Stimulated activated CD8-positive, alpha-beta memory T cell treated with anti-CD3 and anti-CD28 coated beads, Interleukin-15, amount 100 ng/mL, for 48 hours (primary cell): ENCODE data around the gene NPC1L1.

Source experiments
- DNase-seq, 2 donors: peaks; one replicate each; pipeline ENCODE4 v3.0.0-alpha.2; 2020; ENCODE audit warnings: low read depth in 2 of 2

Gene NPC1L1

DNA sequence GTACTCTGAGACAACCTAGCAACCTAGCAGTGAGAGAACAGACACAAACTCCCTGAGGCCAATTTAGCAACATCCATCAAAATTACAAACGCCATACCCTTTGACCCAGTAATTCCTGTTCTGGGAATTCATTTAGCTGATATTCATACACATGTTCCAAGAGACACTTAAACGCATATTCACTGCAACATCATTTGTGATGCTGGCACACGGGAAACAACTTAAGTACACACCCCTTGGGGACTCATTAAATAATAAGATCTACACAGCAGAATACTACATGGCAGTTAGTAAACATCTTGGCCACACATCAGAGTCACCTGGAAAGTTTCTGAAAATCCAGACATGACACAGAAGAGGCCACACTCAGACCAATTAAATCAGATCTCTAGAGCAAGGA lies 68.3 kb downstream of the NPC1L1 start:
- DNase-seq = no peak

DNA sequence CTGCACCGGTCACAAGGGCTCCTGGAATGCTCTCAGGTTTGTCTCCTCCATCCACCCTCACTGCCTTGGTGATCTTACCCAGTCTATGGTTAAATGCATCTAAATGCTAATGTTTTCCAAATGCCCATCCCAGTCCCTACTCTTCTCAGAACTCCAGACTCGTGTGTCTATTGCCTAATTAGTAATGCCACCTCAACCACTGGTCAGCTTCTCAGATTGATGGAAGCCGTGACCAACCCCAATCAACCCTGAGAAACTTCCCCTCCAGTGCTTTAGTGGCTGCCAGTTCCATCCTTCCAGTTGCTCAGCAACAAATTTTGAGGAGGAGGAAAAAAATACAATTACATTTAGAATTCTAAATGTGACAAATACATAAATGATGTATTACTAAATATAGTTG lies 69.3 kb downstream of the NPC1L1 start:
- no peak for DNase-seq

DNA sequence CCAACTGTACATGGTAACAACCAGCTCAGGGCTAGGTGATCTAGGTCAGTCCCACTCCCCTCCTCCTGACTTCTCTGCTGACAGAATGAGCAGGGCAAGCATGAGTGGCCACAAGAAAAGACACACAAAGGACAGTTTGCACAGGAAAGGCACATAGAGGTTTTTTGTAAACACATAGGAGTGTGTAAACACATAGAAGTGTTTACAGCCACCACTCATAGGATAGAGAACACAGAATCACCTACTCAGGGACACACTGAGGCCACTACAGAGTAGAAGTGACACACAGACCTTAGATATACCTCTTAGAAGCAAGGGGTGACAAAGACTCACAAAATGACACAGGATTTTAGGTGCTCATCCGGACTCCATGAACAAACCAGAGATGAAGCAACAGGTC lies 69.7 kb downstream of the NPC1L1 start:
- DNase-seq = no peak

DNA sequence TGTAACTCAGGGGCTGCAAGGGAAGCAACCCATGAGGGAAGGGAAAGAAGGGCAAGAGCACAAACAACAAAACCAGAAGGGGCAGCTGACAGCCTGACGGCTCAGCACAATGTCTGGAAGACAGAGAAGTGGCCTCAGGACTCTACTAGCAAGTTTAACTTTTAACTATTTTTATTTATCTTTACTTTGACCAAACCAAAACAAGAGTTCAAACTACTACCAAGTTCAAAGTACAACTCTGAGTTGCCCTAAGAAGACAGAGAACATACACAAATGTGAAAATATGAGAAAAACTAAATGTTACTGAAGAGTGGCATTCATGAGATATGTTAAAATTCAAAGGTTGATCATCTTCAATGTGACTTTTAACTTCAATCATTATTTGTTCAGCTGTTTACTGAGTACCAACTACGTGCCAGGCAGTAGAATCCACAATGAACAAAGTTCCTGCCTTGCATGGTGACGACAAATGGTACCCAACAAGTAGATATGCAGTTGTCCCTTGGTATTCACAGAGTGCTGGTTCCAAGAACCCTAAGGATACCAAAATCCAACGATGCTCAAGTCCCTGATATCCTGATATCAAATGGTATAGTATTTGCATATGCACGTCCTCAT lies 70.4 kb downstream of the NPC1L1 start:
- DNase-seq = no peak

DNA sequence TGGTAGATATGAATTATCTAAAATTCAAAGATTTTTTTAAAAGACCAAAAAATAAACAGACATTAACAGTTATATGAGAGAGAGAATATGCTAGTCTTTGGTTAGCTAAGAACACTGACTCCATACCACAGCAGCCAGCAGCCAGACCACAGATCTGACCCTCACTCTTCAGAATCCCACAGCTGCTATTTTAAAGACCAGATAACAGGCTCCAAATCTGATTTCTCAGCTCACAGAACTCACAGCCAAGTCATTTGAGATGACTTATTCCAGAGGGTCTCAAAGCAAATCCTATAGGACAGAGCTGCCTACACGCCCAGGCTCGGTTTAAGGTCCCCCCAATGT lies 71.0 kb downstream of the NPC1L1 start:
- DNase-seq = no peak

DNA sequence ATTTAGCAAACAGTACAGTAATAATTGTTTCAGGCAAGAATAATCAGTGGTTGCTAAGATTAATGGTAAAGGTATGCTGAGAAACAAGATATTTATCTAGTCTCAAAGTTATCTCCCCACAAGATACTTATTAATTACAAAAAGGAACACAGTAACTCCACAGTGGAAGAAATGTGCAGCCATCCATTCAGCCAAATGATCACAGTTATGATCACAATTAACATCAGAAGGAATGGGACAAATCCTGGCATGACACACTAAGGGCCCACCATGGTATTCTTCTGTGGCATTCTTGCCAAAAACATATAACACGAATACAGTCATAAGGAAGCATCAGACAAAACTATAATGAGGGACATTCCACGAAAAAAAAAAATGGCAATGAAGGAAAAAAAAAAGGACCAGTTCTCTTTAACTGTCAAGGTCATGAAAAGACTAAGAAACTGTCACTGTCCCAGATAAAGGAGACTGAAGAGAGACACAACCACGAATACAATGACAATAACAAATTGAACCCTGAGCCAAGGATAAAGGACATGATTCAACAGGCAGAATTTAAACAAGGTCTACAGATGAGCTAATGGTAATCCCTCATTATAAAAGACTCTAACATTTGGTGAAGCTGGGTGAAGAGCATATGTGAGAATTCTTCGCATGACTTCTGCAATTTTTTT lies 71.5 kb downstream of the NPC1L1 start:
- no peak for DNase-seq

DNA sequence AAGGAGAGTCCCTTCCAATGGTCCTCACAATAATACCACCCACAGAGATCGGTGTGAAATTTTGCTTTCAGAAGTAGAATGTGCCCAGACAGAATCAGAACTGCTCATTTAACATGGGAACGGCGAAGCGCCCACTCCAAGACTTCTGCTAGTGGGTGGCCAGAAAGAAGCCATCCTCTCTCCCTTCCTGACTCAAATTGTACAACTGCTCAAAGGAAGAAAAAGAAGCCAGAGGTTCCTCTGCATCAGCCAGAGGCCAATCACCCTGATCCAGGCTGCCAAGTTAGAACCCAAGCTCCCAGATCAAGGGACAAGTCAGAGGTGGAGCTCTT lies 73.9 kb downstream of the NPC1L1 start:
- no peak for DNase-seq

DNA sequence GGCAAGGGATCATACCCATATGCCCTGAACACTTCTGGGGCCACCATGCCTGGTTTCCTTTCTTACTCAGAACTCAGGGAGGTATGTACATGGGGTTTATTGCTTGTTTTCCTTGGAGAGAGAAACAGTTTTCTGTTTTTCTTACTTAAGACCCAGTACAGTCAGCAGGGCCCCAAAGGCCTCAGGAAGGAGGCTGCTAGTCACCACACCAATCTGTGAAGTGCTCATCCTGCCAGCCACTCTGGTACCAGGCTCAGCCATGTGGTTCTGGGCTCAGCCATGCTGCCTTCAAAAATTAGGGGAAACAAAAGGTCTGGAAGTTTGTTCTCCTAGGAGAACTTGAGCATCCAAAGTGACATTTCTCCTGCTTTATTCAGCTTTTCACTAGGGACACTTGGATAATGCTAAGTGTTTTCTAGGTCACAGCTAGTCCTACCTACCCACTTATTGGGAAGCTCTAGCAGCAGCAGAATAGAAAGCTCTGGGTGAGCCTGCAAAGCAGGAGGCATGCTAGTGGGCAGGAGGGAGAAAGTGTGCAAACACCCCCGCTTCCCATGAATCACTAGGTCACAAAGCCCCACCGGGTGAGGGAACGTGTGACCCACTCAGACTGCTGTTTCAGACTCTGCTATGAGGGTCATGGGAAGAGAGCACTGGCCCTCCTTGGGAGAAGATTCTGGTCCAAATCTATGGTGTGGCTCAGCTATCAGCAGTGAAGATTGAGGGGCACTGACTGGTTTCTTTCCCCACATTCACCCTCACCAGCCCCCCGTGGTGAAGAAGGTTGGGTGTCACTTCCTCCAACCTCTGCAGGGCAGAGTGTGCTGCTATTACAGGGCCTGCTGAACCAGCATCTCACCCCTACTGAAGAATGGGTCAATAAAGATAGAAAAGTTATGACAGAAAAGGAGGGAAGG lies 74.6 kb downstream of the NPC1L1 start:
- no peak for DNase-seq

DNA sequence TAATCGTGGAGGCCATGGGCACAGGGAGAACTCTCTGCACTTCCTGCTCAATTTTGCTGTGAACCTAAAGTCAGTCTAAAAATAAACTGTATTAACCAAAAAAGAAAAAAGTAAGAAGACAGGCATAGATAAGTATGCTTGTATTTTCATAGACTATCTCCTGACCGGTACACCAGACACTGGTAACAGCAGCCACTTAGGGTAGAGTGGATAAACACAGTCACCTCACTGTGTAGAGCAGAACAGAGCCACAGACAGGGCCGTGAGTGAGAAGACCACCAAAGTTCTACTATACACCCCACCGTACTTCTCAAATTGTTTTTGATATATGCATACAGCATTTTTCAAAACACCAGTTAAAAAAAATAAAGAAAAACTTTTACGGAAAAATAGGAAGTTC lies 75.6 kb downstream of the NPC1L1 start:
- DNase-seq = no peak

DNA sequence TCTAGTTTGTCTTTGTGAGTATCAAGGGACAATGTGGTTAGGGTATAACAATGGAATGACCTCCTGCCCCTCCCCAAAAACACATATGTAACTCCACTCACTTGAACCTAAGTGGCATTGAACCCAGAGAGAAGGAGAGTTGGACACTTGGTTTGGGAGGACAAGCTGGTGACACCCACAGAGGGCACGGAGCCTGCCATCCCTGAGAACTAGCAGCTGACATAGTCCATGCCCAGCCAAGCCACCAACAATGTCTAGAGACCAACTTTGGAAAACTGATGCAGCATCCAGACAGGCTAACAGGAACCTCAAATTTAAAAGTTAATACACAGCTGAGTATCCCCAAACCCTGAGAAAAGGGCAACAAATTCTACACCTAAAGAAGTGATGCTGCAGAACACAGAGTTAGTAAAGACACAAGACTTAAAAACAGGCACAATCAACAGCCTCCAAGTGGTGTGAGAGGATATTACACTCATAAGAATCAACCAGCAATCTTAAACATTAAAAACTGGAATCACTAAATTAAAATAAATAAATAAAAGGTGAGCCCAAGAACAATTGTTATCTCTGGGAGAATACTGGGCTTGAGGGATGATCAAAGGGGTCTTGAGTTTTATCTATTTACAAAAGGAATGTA lies 77.8 kb downstream of the NPC1L1 start:
- DNase-seq = no peak
